ENCODE results near the gene SPTBN1.

GRCh38 chr2:54456362-54456611, 160 bp downstream of the SPTBN1 start:
- TF ChIP-seq CTCF (IDR thresholded peaks at IDR 0.05) (no peak), NFE2L1 (CRISPR knock-in tag; IDR thresholded peaks at IDR 0.05) (no peak), ATF1 (CRISPR knock-in tag; IDR thresholded peaks at IDR 0.05) (no peak), TP53 (CRISPR knock-in tag; IDR thresholded peaks at IDR 0.05) (no peak), ZNF138 (CRISPR knock-in tag; conservative IDR thresholded peaks at IDR 0.05) (no peak), FOXK1 (CRISPR knock-in tag; IDR thresholded peaks at IDR 0.05) (no peak)
- TF ChIP-seq, protein P1, sequence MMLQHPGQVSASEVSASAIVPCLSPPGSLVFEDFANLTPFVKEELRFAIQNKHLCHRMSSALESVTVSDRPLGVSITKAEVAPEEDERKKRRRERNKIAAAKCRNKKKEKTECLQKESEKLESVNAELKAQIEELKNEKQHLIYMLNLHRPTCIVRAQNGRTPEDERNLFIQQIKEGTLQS (CRISPR knock-in tag; conservative IDR thresholded peaks at IDR 0.05), result no peak

All from WTC11 (cell line).